ENCODE measurements around the gene VWA5B1.

The VWA5B1 gene

GRCh38 chr1:20398744-20399143 is 108.1 kb downstream of the VWA5B1 start:
- H3K4me3 ChIP-seq (ENCODE audit: low read depth, low read length), result no peak overlapping the region
- TF ChIP-seq CTCF (IDR thresholded peaks at IDR 0.05; ENCODE audit: borderline replicate concordance, insufficient read depth, low read depth, low read length), result no peak

GRCh38 chr1:20399196-20399595 is 108.5 kb downstream of the VWA5B1 start:
- no peak overlapping the region for H3K4me3 ChIP-seq (ENCODE audit: low read depth, low read length)
- no peak for TF ChIP-seq CTCF (IDR thresholded peaks at IDR 0.05; ENCODE audit: borderline replicate concordance, insufficient read depth, low read depth, low read length)

GRCh38 chr1:20399606-20400180 is 109.0 kb downstream of the VWA5B1 start:
- H3K4me3 ChIP-seq (ENCODE audit: low read depth, low read length), result no peak overlapping the region
- TF ChIP-seq CTCF (IDR thresholded peaks at IDR 0.05; ENCODE audit: borderline replicate concordance, insufficient read depth, low read depth, low read length), result no peak

GRCh38 chr1:20400341-20401177 is 109.9 kb downstream of the VWA5B1 start:
- no peak for TF ChIP-seq CTCF (IDR thresholded peaks at IDR 0.05; ENCODE audit: borderline replicate concordance, insufficient read depth, low read depth, low read length)
- H3K4me3 ChIP-seq (ENCODE audit: low read depth, low read length), result no peak overlapping the region

- TF ChIP-seq CTCF (IDR thresholded peaks at IDR 0.05; ENCODE audit: borderline replicate concordance, insufficient read depth, low read depth, low read length), result no peak
- H3K4me3 ChIP-seq (ENCODE audit: low read depth, low read length), result no peak overlapping the region
Observed at GRCh38 chr1:20401405-20402010, 110.8 kb downstream of the VWA5B1 start.

- TF ChIP-seq CTCF (IDR thresholded peaks at IDR 0.05; ENCODE audit: borderline replicate concordance, insufficient read depth, low read depth, low read length), result no peak
Observed at GRCh38 chr1:20402585-20403422, 112.1 kb downstream of the VWA5B1 start.

More at GRCh38 chr1:20402585-20403422, 112.1 kb downstream of the VWA5B1 start:
- H3K4me3 ChIP-seq (ENCODE audit: low read depth, low read length), result no peak overlapping the region
